GM18511 (cell line): Measurements from ENCODE around the gene TTC1.
"Not testable (repeated sequence)": the region's sequence is repeated elsewhere in the genome, so short reads cannot be mapped to it uniquely, and the experiment has no call there.

Experiments
- ATAC-seq: cut with Tn5 transposase; IDR thresholded peaks from one replicate; pipeline ENCODE4 v1.9.1; 2021; ENCODE audit warnings: mild to moderate bottlenecking, moderate library complexity; ENCODE audit not compliant: unreplicated experiment

TTC1 gene

DNA sequence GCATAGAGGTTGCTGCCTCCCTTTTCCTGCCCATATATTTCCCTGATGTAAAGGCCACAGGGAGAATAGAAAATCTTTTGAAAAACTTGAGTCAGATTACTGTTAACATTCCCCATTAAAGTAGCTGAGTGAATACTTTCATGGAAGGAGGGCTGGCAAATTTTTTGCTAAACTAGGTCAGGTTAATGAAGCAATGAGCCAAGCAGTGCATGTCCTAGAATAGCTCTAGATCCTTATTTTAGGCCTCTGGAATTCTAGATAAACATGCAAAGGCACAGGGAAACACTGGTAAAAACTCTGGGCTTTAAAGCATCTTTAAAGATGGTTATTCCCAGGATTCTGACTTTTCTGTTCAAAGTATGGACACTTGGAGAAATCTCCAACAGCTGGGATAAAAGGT is 27.9 kb downstream of the TTC1 start:
- ATAC-seq, result no peak

GRCh38 chr5:160039810-160040470 is 31.0 kb downstream of the TTC1 start:
- no peak for ATAC-seq

DNA sequence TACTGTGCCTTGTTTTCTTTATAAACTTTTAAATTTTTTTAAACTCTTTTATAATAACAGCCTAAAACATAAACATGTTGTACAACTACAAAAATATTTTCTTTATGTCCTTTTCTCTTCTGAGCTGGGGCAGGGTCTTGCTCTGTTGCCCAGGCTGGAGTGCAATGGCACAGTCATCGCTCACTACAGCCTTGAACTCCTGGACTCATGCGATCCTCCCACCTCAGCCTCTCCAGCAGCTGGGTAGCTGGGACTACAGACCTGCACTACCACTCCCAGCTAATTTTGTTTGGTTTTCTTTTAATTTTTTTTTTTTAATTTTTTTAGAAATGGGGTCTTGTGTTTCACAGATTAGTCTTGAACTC is 31.5 kb downstream of the TTC1 start:
- no peak for ATAC-seq

DNA sequence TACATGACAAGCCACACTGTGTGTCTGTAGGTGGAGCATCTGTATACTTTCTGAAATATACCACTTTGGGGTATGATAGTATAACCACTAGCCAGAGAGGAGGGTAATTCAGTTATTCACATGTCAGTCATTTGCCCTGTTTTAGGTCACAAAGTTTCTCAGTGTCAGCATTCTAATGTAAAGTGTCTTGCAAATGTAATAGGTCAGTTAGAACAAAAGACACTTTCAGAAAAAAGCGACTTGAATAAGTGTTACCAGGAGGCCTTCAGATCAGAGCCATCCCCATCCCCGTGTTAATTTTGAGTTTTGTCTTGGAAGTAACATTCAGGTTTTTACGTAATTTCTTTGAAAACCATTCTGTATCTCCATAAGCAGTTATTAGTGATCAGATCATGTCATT is 33.7 kb downstream of the TTC1 start:
- no peak for ATAC-seq

GRCh38 chr5:160044391-160044804 is 35.5 kb downstream of the TTC1 start:
- ATAC-seq, result no peak

- ATAC-seq, result no peak
Observed at GRCh38 chr5:160044967-160045366, 36.0 kb downstream of the TTC1 start.

GRCh38 chr5:160047423-160047822 is 38.5 kb downstream of the TTC1 start:
- no peak for ATAC-seq

GRCh38 chr5:160048131-160048530 is 39.2 kb downstream of the TTC1 start:
- ATAC-seq, result no peak

GRCh38 chr5:160049099-160049498 is 40.2 kb downstream of the TTC1 start:
- ATAC-seq, result no peak

- no peak for ATAC-seq
Observed at GRCh38 chr5:160054047-160054446, 45.1 kb downstream of the TTC1 start.

DNA sequence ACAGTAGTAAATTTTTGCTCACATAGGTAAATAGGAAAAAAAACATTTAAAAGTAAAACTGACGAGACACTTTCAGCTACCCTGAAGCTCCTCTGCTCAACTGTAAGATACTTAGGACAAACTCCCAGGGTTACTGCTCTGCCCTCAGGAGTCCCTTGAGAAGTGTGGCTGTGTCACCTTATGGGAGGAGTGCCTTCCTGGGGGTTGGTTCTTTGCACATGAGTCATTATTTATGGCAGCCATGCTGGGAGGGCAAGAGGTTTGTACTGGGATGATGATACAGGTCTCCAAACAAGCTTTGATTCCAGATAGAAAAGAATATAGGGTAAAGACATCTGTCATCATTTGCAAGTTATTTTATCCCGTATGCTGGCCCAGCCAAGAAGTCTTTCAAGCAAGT is 45.9 kb downstream of the TTC1 start:
- no peak for ATAC-seq

DNA sequence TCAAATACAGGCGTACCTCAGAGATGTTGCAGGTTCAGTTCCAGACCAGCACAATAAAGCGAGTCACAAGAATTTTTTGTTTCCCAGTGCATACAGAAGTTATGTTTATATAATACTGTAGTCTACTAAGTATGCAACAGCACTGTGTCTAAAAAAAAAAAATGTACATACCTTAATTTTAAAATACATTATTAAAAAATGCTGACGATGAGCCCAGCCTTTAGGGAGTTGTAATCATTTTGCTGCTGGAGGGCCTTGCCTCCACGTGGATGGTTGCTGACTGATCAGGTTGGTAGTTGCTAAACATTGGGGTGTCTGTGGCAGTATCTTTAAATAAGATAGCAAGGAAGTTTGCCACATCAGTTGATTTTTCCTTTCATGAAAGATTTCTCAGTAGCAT is 48.3 kb downstream of the TTC1 start:
- no peak for ATAC-seq

DNA sequence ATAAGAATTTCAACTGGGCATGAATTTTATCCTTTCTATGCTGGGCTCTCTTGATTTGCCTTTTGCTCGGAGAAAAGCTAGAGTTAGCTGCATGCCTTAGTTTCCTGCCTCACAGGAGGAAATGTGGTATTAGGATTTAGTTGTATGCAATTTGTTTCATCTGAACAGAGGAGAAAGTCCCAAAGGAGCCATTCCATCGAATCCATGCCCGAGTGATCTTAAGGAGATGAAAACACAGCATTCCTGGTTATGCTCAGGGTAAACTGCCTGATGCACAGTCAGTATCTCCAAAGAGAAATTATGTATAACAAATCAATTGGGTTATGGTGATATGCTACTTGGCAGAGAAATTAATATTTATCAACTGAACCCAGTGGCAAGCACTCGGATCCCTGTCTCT is 51.1 kb downstream of the TTC1 start:
- ATAC-seq, result no peak

DNA sequence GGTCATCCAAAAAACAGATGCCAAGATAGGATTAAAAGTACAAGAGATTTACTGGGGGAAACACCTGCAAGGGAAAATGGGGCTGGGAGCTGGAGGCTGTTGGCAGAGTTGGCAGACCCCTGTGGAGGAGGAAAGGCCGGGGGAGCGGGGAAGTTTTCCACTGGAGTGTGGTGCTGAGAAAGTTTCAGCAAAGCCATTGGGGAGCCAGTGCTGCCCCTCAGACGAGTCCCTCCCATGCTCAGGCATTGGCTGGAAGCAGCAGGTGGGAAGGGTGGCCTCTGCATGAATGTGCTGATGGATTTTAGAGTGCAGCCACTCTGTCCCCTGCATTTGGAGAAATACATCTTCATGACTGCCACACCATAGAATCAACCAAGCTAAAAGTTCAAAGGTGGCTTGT is 52.8 kb downstream of the TTC1 start:
- no peak for ATAC-seq

- no peak for ATAC-seq
Observed at GRCh38 chr5:160064417-160064810, 55.5 kb downstream of the TTC1 start.

GRCh38 chr5:160064995-160065614 is 56.2 kb downstream of the TTC1 start:
- no peak for ATAC-seq

DNA sequence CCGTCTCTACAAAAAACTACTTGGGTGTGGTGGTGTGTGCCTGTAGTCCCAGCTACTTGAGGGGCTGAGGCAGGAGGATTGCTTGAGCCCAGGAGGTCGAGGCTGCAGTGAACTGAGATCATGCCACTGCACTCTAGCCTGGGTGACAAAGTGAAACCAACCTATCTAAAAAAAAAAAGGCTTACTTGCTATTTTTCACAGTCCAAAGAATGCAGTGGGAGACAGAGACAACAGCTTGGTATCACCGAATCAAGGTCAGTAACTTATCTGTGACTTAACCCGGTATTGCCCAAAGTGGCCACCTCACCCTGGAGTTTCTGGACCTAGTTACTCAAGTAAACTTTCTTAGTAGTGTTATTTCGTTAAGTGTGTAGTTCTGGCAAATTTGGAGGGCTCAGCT is 60.2 kb downstream of the TTC1 start:
- not testable (repeated sequence) for ATAC-seq

DNA sequence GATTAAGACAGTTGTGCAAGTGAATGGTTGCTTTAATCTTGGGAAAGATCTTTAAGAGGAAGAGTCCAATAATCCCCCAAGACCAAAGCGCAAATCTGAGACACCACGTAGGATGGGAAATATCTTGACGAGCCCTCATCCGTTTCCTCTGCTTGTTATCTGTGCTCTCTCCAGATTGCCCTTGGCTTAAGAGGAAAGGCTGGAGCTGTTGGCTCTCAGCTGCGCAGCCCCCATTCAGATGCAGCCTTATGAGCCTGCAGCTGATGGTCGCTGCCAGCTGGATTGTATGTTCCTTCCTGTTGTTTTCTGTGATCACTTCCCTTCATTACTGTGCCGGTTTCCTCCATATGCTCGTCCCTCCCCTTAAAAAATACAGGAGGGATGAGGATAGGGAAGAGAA is 62.6 kb downstream of the TTC1 start:
- ATAC-seq, result no peak

- no peak for ATAC-seq
Observed at GRCh38 chr5:160071916-160072315, 63.0 kb downstream of the TTC1 start.

DNA sequence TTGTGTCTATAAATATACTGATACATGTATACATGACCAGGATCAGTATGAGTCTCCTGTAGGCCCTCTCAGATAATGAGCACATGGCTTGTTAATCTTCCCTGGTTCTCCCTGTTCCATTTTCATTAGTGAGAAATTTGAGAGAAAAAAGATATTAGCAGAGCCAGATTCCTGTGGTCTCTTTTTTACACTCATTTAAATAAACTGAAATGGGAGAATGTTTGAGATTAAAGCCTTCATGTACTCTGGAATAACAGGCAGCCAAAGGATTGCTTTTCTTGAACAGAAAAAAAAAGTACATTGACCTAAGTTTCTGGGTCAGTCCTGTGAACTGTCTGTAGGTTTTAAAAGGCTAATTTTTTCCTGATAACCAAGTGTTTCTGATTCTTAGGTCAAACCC is 66.1 kb downstream of the TTC1 start:
- no peak for ATAC-seq

GRCh38 chr5:160076997-160077396 is 68.1 kb downstream of the TTC1 start:
- no peak for ATAC-seq

DNA sequence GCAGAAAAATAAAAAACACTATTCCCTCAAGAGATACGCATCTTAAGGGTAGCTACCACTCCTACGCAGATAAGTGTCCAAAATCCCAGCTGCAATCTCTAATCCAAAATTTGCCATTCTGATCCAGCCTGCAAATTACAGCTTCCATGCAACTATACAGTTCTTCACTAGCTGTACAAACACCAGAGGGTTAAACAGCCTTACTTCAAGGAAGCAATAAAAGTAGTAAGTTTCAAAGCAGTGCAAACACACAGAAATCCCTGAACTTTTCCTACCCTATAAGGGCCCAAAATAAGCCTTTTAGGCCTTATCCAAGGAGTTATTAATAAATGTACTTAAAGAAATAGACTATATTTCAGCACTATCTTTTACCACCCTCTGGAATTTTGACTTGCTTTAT is 70.8 kb downstream of the TTC1 start:
- no peak for ATAC-seq

DNA sequence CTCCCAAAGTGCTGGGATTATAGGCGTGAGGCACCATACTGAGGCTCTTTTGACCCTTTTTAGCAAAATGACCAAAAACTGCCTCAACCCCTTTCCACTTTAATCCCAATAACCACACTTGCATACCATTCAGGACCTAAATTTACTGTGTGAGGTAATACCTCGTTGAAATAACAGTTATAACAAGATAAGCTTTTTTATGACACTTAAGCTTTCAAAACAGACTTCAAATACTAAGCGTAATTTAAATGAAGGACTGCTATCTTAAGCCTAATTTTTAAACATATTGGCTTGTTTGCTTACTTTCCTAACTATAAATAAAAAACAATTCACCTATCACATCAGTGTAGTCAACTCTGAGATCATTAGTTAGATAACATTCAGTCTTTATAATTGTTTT is 72.6 kb downstream of the TTC1 start:
- no peak for ATAC-seq
